NCI-H748 treated with DMSO at 0.1 percent for 48 hours (cell line): ENCODE data around the gene NKAP.
"Not testable (repeated sequence)": the region's sequence is repeated elsewhere in the genome, so short reads cannot be mapped to it uniquely, and the experiment has no call there.

Experiments used
- DNase-seq: peaks from one replicate; lab custom pipeline; 2025; lab: John Stamatoyannopoulos, UW

Gene NKAP

DNA sequence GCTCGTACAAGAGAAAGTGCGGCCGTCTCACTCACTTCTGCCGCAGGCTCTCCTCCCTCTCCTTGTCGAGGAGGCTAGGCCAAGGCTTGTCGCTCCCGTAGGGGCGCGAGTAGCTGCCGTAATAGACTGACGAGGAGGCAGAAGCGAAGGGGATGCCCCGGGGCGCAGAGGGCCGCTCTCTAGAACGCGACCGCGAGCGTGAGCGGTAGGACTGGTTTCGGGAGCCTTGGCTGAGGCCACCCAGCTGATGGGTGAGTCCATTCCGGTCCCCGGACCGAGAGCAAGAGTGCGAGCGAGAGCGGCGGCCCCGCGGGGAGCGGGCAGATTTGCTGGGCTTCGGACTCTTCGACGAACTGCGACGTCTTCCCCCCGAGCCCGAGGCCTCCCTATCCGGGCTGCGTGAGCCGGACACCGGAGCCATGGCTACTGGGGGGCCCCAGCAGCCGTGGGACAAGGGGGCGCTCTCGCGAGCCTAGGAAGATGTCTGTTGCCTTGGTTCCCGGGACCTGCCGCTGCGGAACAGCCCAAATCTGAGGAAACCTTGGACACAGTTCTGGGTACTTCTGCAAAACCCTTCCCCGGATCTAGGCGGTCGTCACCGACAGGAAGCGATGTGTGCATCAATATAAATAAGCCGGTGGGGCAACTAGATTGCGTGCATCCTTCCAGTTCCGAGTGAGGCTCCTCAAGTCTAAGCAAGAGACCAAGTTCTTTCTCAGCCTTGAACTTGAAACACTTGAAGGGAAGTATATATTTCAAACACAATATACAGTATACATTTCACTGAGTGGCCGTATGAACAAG, at the start of gene NKAP:
TSS of gene NKAP (minus strand) at position 567 of the 804 bp plus-strand sequence. CDS start at position 421, 146 bp downstream.
- peak; percentile 82 for DNase-seq

DNA sequence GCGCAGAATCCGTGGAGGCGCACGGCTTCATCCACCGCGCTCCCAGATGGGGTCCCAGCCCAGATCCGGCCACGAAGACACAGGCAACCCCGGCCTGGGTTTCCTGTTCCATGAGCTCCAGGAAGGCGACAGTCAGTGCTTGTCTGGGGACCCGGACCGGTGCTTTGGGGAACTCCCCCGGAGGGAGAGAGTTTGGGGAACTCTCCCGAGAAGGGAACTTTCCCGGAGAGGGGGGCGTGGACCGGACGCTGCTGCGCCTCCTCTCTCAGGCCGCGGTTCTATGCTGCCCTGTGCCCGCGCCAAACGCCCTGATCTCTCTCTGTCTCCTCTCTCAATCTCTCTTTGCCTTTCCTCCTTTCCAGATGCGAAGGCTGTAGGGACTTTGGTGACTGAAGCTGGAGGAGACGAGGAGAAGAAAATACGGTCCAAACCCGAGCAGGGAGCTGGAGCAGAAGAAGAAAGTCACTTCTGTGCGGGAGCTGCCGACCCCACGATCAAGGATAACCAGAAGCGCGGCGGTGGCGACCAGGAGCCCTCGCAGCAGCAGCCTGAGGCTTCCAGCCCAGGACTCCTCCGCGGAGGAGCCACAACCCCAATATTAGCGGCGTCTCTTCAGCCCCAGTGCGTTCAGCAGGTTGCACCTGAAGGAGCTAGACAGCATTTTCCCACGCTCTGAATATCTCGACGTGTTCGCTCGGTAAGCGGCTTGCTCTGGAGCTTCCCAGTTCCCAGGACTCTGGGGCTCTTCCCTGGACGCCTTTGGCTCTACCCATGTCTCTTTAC, 47.6 kb upstream of the NKAP start:
- no peak for DNase-seq

DNA sequence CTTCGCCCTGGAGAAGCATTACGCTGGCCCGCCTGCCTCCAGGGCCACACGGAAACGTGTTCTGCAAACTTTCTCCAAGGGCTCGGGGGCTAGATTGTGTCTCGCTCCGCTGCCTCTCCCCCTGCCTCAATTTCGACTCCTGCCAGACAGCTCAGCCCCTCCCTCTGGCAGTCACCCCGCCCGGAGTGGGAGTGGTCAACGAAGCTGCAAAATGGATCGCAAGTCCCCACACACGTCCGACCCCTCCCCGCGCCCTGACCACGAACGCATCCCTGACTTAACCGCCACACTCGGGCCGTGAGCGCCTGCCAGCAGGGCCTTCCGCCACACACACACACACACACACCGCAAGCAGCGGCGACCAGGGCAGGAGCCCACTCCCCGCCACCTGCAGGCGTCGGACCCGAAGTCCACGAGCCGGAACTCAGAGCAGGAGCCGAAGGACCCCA, 47.0 kb upstream of the NKAP start:
- no peak for DNase-seq

DNA sequence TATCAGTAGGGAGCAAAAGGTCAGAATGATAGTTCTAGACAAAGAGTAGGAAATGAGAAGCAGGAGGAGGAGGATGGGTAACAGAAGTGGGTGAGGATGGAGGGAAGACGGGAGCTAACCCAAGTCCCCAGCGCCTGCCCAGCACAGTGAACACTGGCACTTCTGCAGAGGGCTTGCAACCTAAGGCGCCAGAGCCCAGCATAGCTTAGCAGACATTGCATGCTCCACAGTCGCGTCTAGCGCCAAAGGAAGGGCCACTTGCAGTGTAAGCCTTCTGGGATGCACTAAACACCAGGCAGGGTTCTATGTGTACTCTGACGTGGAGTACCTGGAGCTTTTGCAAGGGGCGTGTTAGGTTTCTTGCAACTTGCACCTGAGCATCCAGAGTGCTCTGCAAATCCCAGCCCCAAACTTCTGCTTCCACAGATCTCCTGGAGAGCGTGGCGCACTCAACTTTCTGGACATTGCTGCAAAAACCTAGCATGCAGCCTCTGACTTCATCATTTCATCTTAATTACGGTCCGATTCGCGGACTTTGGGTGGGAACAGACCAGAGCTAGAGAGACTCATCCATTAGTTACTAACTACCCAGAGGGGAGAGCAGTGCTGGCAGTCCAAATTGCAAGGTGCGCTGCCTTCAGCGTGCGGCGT, 46.5 kb upstream of the NKAP start:
- DNase-seq, result peak; percentile 4

DNA sequence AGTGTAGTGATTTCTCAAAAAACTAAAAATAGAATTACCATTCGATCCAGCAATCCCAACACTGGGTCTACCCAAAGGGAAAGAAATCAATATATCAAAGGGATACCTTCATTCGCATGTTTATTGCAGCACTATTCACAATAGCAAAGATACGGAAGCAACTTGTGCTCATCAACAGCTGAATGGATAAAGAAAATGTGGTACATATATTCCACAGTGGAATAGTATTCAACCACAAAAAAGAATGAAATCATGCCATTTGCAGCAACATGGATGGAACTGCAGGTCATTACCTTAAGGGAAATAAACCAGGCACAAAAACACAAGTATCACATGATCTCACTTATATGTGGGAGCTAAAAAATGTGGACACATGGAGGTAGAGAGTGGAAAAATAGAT, 42.7 kb upstream of the NKAP start:
- DNase-seq, result no peak

DNA sequence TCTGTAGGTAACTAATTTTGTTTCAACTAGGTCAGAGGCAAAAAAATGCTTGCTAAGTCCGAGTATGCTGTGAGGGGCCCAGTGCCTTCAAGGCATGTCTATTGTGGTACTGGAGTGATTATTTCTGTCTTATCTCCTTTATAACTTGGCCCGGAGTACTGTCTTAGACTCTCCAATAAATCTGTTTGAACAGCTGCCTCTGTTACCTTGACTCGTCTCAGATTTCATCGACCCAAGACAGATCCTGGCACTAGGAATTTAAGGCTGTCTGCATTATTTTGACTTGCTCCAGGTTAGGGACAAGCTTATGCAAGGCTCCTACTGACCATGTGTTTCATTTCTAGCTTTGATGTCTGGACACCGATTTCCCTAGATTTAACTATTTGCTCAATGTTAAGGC, 41.1 kb upstream of the NKAP start:
- DNase-seq, result no peak

DNA sequence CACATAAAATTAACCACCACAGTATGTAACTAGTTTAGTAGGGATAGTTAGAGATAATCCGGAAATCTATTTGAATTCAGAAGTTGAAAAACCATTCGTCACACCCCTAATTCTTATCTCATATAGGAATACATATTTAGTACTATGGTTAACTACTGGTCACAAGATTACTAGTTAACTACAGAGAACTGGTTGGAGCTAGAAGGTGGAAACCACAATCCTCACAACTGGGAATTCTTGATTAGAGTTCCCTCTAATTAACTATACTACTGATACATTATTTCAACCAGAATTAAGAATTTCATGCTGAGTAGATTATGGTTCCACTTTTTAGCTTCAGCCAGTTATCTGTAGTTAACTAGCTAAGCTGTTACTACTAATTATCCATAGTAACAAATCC, 39.9 kb upstream of the NKAP start:
- DNase-seq, result no peak

DNA sequence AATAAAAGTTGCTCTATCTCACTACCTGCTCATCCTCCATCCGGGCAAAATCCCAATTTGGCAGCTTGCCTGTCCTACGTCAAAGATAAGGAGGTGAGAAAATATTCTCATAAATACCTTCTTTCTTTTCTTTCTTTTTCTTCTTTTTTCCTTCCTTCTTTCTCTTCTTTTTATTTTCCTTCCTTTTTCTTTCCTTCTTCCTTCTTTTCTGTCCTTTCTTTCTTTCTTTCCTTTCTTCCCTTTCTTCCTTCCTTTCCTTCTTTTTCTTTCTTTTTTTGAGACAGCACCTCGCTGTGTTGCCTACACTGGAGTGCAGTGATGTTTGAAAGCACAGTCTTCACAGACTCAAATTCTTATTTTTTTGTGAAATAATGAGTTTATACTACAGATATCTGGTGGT, 38.6 kb upstream of the NKAP start:
- DNase-seq, result no peak

DNA sequence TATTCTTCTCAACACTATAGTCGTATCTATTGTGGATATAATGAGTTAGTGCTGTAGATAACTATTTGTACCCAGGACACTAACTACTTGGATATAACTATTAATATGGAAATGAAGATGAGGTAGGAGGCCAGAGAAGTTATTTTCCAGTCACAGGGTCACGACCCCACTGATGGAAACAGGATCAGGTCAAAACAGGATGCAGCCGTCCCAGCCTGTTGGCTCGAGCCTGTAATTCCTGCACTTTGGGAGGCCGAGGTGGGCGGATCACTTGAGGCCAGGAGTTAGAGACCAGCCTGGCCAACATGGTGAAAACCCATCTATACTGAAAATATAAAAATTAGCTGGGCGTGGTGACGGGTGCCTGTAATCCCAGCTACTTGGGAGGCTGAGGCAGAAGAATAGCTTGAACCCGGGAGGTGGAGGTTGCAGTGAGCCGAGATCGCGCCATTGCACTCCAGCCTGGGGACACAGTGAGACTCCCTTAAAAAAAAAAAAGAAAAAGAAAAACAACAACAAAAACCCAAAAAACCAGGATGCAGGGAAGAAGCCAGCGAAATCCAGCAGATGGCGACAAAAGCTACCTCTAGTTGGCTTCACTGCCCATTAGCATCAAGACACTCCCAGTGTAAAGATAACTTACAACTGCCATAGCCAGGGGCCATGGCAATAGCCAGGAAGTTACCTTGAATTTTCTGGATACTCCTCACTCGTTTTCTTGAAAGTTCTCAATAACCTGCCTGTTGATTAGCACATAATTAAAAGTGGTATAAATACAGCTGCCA, 37.9 kb upstream of the NKAP start:
- peak; percentile 20 for DNase-seq

DNA sequence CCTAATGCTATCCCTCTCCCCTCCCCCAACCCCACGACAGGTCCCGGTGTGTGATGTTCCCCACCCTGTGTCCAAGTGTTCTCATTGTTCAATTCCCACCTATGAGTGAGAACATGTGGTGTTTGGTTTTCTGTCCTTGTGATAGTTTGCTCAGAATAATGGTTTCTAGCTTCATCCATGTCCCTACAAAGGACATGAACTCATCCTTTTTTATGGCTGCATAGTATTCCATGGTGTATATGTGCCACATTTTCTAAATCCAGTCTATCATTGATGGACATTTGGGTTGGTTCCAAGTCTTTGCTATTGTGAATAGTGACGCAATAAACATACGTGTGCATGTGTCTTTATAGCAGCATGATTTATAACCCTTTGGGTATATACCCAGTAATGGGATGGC, 33.6 kb upstream of the NKAP start:
- not testable (repeated sequence) for DNase-seq

DNA sequence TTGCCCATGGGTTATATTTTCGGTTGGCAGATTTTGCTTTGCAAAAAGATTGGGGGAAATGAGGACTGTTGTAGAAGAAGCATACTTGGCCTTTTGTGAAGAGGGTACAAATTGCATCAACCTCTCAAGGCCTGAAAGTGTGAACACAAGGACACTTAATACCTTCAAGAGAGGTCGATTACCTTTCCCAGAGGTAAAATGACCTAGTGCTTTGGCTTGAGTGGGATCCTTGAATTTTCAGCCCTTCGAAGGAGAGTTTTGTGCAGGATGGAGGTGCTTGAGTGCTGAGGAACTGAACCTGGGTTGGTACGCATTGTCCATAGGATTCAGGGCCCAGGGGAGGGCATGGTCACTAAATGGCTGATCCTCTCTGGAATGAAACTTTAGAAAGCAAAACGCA, 27.6 kb upstream of the NKAP start:
- no peak for DNase-seq

DNA sequence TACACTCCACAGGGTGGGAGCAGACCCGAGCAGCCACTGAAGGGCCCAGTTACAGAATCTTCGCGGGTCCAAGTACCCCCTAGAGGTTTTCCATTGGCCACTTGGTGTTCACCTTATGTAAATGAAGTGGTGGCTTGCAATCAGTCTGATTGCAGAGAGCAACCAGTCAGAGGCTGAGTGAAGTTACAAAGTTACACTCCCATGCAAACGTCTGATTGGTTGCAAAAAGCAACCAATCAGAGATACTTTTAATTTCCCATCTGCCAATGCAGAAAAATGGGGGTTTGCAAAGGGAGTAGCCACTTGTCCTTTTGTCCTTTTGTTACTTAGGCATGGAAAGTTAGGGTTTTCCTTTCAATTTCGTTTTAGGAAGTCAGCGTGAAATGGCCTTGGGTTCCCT, 27.0 kb upstream of the NKAP start:
- DNase-seq, result no peak

DNA sequence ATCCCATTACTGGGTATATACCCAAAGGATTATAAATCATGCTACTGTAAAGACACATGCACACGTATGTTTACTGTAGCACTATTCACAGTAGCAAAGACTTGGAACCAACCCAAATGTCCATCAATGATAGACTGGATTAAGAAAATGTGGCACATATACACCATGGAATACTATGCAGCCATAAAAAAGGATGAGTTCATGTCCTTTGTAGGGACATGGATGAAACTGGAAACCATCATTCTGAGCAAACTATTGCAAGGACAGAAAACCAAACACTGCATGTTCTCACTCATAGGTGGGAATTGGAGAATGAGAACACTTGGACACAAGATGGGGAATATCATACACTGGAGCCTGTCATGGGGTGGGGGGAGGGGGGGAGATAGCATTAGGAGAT, 23.3 kb upstream of the NKAP start:
- not testable (repeated sequence) for DNase-seq

DNA sequence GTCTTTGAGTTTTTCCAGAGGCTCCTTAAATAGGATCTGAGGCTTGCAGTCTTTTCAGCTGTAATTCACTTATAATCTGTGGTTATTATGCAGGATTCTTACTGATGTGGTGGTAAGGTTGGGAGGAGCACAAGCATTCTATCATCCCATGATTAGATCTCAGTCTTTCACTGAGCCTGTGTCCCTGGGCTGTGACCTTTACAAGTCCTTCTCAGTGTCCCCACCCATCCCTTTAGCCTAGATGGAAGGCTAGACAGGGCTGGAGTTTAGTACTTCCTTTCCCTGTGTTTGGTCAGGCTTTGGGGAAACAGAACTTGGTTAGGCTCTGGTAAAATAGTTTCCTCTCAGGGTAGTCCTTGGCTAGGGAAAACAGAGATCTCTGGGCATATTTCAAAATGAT, 17.1 kb upstream of the NKAP start:
- DNase-seq, result no peak

DNA sequence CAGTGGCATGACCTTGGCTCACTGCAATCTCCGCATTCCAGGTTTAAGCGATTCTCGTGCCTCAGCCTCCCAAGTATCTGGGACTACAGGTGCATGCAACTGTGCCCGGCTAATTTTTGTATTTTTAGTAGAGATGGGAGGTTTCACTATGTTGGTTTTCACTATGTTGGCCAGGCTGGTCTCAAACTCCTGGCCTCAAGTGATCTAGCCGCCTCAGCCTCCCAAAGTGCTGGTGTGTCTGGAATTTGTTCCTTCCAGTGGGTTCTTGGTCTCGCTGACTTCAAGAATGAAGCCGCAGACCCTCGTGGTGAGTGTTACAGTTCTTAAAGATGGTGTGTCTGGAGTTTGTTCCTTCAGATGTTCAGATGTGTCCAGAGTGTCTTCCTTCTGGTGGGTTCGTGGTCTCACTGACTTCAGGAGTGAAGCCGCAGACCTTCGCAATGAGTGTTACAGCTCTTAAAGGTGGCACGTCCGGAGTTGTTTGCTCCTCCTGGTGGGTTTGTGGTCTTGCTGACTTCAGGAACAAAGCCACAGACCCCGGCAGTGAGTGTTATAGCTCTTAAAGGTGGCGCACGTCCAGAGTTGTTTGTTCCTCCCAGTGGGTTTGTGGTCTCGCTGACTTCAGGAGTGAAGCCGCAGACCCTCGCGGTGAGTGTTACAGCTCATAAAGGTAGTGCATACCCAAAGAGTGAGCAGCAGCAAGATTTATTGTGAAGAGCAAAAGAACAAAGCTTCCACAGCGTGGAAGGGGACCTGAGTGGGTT, 12.4 kb upstream of the NKAP start:
- not testable (repeated sequence) for DNase-seq

DNA sequence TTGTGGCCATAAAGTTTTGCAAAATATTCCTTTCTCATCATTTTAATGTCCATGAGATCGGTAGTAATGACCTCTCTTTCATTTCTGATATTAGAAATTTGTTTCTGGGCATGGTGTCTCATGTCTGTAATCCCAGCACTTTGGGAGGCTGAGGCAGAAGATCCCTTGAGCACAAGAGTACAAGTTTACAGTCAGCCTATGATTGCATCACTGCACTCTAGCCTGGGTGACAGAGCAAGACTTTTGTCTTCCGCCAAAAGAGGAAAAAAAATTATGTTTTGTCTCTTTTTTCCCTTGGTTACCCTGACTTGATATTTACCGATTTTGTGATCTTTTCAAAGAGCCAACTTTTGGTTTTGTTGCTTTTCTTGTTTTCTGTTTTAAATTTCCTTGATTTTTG, 10.8 kb upstream of the NKAP start:
- no peak for DNase-seq

DNA sequence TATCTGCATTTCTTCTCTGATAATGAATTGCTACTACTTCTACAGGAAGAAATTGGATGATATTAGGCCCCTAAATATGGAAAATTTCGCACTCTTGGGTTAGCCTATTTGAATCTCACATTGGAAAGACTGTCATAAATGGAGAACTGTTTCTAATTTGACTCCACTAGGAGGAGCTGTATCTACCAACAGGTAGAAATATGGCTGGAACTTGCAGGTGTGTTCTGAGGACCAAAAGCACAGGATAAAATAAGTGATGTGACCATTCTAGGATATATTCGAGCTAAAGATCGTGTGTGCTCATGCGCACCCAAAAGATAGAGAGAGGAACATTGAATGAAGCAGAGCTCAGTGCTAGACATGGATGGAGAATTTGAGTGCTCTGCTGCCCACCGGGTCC, 4.8 kb upstream of the NKAP start:
- DNase-seq, result no peak

DNA sequence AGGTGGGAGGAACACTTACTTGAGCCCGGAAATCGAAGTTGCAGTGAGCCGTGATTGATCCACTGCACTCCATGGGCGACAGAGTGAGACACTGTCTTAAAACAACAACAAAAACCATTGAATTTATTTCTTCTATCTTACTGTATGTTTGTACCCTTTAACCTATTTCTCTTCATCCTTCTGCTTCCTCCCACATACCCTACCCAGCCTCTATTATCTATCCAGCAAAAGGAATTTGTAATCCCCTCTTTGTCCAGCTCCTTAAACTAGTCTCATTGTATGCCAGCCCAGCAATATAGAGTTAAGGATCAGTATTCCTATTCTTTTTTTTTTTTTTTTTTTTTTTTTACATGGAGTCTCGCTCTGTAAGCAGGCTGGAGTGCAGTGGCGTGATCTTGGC, 1.9 kb upstream of the NKAP start:
- DNase-seq, result no peak

DNA sequence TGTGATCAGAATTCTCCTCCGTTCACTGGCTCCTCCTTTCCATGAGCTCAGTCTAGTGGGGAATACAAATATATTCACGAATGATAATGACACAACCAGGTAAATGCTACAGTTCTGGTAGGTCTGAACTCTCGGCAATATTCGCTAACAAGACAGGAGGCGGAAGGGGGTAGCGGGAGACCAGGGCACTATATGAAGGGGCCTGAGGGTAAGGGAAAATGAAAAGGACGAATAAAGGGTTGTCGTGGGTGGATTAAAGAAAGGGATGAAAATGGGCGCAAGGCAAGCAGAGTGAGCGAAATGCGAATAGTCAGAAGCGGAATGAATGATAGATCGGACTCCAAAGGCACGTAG, 743 bp downstream of the NKAP start:
- no peak for DNase-seq

DNA sequence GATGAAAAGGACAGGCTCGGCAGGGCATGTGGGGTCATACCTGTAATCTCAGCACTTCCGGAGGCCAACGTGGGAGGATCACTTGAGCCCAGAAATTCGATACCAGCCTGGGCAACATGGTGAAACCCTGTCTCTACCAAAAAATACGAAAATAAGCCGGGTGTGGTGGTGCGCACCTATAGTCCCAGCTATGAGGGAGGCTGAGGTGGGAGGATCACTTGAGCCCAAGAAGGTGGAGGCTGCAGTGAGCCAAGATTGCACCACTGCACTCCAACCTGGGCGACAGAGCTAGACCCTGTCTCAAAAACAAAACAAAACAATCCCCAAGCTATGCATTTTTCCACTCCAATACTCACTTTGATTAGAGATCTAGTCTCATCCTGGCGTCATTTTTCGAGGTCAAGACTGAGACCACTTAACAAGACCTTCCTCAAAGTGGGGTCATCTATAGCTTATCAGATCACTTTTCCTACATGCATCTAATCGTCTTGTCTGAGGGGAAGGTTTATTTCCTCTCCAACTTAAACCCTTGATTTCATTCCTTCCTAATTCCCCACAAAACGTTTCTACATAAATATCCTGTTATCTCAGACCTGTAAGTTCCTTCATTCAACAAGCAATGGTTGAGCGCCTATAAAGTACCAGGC, 1.3 kb downstream of the NKAP start:
- no peak for DNase-seq

DNA sequence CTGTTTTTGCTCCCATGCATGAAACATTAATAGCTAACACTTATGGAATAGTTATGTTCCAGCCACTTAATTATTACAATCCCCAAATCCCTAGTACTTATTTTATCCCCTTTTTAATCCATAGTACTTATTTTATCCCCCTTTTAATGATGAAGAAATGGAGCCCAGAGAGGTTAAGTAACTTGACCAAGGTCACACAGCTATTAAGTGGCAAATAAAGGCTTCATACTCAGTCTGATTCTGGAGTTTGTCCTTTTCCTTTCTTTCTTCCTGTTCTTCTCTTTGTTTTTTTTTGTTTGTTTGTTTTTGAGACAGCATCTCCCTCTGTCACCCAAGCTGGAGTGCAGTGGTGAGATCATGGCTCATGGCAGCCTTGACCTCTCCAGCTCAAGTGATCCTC, 2.2 kb downstream of the NKAP start:
- DNase-seq, result no peak
